Activated T-cell treated with anti-CD3 and anti-CD28 coated beads for 48 hours (primary cell): ENCODE results near the gene CD36.

ENCODE experiments used
- DNase-seq: peaks from one replicate; pipeline ENCODE4 v3.0.0-alpha.2; 2020; ENCODE audit warnings: low read depth

The CD36 gene

DNA sequence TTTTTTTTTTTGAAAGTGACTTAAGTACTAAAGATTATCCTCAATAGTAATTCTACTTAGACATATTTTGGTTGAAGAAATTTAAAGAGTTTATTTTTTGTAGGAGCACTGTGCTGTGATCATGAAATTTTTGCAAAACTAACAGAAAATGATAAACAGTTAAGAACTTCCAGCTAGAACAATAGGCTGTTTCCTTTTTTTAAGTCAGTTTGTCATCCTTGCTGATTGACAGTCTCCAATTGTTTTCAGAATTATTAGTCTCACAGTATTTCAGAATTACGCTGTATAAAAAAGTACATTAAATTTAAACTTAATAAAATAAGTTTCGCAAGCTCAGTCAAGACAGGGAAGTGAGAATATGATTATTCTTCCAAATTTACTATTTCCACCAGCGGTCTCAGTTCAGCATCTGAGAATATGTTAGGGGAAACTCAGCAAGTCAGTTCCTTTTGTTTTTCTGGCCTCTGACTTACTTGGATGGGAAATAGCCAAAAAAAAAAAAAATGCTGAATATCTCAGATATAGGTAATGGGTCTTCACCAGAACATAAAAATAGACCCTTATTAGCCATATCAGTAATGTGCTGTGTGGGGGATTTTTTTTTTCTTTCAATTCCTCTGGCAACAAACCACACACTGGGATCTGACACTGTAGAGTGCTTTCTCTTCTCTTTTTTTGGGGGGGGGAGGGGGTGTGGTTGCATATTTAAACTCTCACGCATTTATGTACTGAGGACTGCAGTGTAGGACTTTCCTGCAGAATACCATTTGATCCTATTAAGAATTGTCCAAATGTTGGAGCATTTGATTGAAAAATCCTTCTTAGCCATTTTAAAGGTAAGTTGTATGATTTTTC lies at the start of gene CD36:
CD36 (plus strand) TSS at position 732 of the 855 bp plus-strand sequence. CDS start 8,099 bp downstream, outside the sequence.
- DNase-seq: no peak

DNA sequence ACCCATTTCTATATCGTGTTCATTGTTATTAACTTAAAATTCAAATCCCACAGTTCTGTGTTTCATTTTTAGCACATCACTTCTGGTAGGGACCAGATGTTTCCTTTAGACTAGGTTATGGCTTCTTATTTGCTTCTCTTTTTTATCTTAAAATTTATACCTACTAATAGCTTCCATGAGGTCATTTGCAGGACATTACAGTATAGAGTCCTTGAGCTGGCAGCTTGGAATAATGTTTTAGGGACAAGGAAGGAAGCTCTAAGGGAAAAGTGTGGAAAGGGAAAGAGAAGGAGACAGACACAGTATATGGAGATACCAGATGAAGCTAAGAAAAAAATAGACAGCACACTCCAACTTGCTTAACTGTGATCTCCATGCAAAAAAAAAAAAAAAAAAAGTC lies 48.8 kb upstream of the CD36 start:
- no peak for DNase-seq

DNA sequence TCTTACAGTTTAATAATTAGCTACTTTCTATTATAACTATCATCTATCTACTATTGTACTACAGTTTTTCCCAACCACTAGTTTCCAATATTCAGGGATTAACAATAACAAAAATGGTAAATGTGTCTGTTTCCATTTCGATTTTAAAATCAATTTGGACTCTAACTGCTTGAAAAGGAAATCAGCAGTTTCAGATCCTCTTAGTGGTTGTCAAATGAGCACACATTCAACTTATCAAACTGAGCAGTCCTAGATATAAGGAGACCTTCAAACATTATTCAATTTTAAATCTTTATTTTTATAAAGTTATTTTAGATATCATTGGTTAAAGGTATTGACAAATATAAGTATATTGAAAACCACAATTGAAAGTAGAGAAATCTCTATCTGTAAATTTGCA lies 46.8 kb upstream of the CD36 start:
- DNase-seq: no peak

GRCh38 chr7:80593869-80594586 lies 44.4 kb upstream of the CD36 start:
- no peak for DNase-seq

DNA sequence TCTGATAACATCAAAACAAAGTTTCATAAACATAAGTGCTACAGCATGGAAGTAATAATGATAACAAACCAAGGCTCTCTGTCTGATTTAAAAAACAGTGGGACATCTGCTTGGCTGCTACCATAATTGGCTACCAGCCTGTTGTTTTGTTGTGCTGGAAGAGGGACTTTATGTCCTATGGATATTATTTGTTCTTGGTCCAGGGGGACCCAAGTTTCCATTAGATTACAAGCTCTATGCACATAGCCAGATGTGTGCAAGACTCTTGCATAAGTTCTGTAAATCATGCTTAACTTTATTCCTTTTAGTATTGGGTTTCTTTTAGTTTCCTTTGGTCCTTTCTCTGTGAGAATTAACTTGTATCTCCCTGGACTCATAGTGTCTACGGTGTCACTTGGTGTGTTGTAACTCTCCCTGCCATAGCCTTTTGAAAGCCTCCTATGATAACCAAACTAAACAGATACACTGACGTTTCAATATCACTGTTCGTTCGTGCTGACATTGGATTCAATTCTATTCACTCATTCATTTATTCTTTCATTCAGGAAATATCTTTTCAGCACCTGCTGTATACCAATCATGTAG lies 41.4 kb upstream of the CD36 start:
- DNase-seq: no peak

- DNase-seq: no peak
Observed at GRCh38 chr7:80597875-80598274, 40.6 kb upstream of the CD36 start.

- no peak for DNase-seq
Observed at GRCh38 chr7:80600046-80600445, 38.4 kb upstream of the CD36 start.

GRCh38 chr7:80601999-80602398 lies 36.4 kb upstream of the CD36 start:
- no peak for DNase-seq

DNA sequence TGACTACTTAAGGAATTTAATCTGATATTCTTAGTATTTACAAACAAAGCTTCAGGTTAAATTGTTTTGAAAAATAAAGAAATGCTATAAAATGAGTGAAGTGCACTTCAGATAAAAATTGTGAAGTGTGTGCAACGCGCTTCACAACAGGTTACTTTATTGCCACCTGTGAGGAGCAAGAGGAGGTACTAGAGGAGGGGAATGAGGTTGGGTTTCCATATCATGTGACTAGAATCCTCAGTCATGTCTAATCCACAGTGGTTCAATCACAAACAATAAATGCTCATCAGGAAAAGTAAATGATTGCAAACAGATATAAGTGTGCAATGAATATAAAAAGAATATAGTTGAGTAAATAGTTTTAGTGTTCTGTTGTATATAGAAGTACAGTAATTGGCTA lies 34.5 kb upstream of the CD36 start:
- no peak for DNase-seq

GRCh38 chr7:80604436-80604835 lies 34.0 kb upstream of the CD36 start:
- DNase-seq: no peak

GRCh38 chr7:80607136-80607535 lies 31.3 kb upstream of the CD36 start:
- DNase-seq: no peak

- DNase-seq: no peak
Observed at GRCh38 chr7:80608336-80608735, 30.1 kb upstream of the CD36 start.

- DNase-seq: no peak
Observed at GRCh38 chr7:80609751-80610150, 28.7 kb upstream of the CD36 start.

GRCh38 chr7:80611353-80611752 lies 27.1 kb upstream of the CD36 start:
- no peak for DNase-seq

DNA sequence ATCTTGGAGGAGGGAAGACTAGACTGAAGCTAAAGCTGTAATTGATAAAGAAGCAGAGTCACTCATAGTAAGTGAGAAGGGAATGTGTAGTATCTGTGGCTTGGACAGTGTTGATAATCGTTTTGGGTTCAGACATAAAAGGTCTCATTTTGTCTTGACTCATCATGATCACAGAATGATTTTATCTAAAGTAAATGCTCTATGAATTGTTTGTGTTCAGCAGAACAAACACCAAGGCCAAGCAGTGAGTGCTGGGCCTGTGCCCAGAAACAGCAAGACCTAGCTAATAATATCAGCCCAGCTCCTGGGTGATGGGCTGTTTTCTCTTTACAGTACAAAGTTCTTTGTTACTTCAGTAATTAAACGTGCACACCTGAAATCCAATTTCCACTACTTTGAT lies 26.7 kb upstream of the CD36 start:
- no peak for DNase-seq

- DNase-seq: no peak
Observed at GRCh38 chr7:80612880-80613279, 25.6 kb upstream of the CD36 start.

GRCh38 chr7:80613519-80613918 lies 24.9 kb upstream of the CD36 start:
- no peak for DNase-seq

DNA sequence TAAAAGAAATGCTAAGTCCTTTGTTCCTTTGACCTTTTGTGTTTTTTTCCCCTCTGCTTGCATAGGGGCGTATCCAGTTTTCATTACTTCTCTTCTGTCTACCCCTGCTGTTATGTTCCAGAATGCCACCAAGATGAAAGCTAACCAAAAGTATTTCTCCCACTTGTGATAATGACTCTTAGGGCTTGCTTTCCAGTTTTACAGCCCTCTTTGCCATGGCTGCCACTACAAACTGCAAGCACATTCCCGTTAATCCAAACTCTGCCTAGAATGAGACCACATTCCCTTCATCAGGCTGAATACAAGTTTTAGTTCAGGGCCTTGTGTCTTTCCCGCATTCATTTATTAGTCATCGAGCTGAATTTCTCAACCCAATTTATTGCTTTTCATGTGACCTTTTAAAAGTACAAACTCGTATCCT lies 23.6 kb upstream of the CD36 start:
- DNase-seq: no peak

- DNase-seq: no peak
Observed at GRCh38 chr7:80618096-80618495, 20.3 kb upstream of the CD36 start.

- no peak for DNase-seq
Observed at GRCh38 chr7:80619741-80620140, 18.7 kb upstream of the CD36 start.

GRCh38 chr7:80622541-80622940 lies 15.9 kb upstream of the CD36 start:
- no peak for DNase-seq

DNA sequence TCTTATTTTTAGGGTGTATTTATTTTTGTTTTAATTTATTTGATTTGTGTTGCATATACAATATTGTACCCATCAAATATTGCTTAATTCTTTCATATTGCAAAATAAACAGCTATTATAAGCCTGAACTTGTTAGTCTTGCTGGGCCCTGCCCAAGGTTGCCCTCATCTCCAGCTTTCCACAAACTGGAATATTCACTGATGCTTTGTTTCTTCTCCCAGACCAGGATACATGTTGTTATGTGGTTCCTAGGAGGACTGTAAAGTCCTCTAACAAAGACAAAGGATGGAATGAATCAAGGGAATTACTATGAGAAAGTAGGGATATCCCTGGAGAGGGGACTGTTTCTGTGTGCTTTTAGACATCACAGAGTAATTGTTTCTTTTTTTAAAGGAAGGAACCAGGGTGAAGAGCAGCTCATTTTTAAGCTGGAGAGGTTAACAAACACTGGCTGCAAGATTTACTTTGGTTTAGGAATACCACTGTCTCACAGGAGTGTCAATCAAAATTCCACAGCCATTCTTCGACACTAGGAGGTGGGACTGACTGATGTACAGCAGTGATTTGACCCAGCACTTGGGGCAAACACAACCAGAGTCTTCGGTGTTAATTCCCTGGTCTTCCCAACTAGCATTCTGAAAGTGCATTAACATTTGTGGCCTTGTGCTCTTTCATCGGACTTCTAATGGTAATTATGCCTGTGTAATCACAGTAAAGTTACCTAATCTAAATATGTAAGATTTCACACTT lies 14.8 kb upstream of the CD36 start:
- DNase-seq: no peak
